Measurements from ENCODE around the gene GPR143. TPM values are rescaled to one million over a fixed set of nuclear protein-coding genes. Genes with fewer than 3 reads are reported as not detected.

GPR143 gene
- total and polyA plus RNA-seq, 2 of the 4 experiments (the other 2 are of a cell fraction) = 0.07 TPM; not detected in 1

- Histone ChIP-seq H3K4me1 (ENCODE audit: control insufficient read depth, insufficient read depth, low read length) (peaks cover 2% of the 10 kb centered on the region; the same call in 1 of the 2 replicates), H4K5ac (ENCODE audit: low read depth, low read length) (no peak overlapping the region), H3K14ac (replicated peaks; ENCODE audit: low read depth, low read length) (no peak overlapping the region), H2BK5ac (ENCODE audit: low read depth, low read length, poor library complexity, severe bottlenecking) (no peak overlapping the region), H3K9me1 (ENCODE audit: insufficient read depth, low read length) (peaks cover 13% of the 10 kb centered on the region), H3K4me2 (ENCODE audit: low read depth, low read length) (no peak overlapping the region), H3K27ac (ENCODE audit: insufficient read depth, low read length) (no peak overlapping the region), H2AK5ac (ENCODE audit: low read depth, low read length) (no peak overlapping the region), H3K36me3 (ENCODE audit: control insufficient read depth, insufficient read depth, low read length) (peaks cover 15% of the 10 kb centered on the region), H3K4me3 (ENCODE audit: insufficient read depth, low read depth, low read length) (no peak overlapping the region), H2BK15ac (ENCODE audit: low read depth, low read length) (no peak overlapping the region), H3K9ac (ENCODE audit: low read depth, low read length) (no peak overlapping the region), H2BK20ac (ENCODE audit: low read depth, low read length) (0 out of 2 replicates have a peak overlapping the region, but pooled peaks have one; percentile 18), H3K4ac (ENCODE audit: low read depth, low read length) (peak overlapping the region; percentile 34; the same call in 1 of the 2 replicates), H3K18ac (ENCODE audit: low read depth, low read length) (no peak overlapping the region), H4K8ac (ENCODE audit: low read depth in 2 of 2, low read length in 2 of 2) (no peak overlapping the region), H4K20me1 (ENCODE audit: insufficient read depth, low read length) (no peaks in the 10 kb centered on the region), H3K9me3 (ENCODE audit: control insufficient read depth, insufficient read depth, low read length) (no peaks in the 10 kb centered on the region; the same call in 1 of the 2 replicates), H3K27me3 (ENCODE audit: control insufficient read depth, insufficient read depth, low read length) (no peaks in the 10 kb centered on the region), H2AFZ (replicated peaks; ENCODE audit: low read length, poor library complexity) (no peak overlapping the region), H3K56ac (ENCODE audit: extremely low read depth, insufficient read depth, low read length) (no peak overlapping the region), H3K23ac (ENCODE audit: low read depth, low read length) (no peak overlapping the region), H2AK9ac (replicated peaks; ENCODE audit: low read depth, low read length, poor library complexity) (no peak overlapping the region), H2BK120ac (ENCODE audit: low read depth, low read length) (peak overlapping the region; percentile 40; the same call in 1 of the 2 replicates), H3K79me1 (ENCODE audit: low read depth in 1 of 2, low read length in 2 of 2) (peaks cover 0 to 50% of the 10 kb centered on the region in 2 experiments; a peak in 3 of 4 replicates), H4K91ac (ENCODE audit: insufficient read depth, low read depth, low read length) (peak overlapping the region; percentile 18; the same call in 1 of the 2 replicates)
- BruUV-seq (replicated peaks) = no TSS peak
- ChIA-PET CTCF (no interaction called here), POLR2A (ENCODE audit: unreplicated experiment) (no interaction called here)
- no peak for TF ChIP-seq CHD1 (IDR thresholded peaks at IDR 0.05; ENCODE audit: low read depth, low read length)
- TF ChIP-seq CEBPB (IDR thresholded peaks at IDR 0.05; ENCODE audit: low read depth, low read length) = no peak
- TF ChIP-seq ELK1 (IDR thresholded peaks at IDR 0.05; ENCODE audit: borderline replicate concordance, low read depth, low read length) = no peak
- TF ChIP-seq RCOR1 (IDR thresholded peaks at IDR 0.05; ENCODE audit: insufficient replicate concordance, low read length) = no peak
- TF ChIP-seq MXI1 (IDR thresholded peaks at IDR 0.05; ENCODE audit: borderline replicate concordance, low read depth, low read length) = no peak
- no peak for TF ChIP-seq FOS (IDR thresholded peaks at IDR 0.05; ENCODE audit: low read depth, low read length)
- TF ChIP-seq RFX5 (IDR thresholded peaks at IDR 0.05; ENCODE audit: low read depth, low read length) = no peak
- TF ChIP-seq MAZ (IDR thresholded peaks at IDR 0.05; ENCODE audit: borderline replicate concordance, low read depth, low read length) = no peak
- no peak for TF ChIP-seq CTCF (conservative IDR thresholded peaks at IDR 0.05; ENCODE audit: low read depth, low read length)
- TF ChIP-seq RAD21 (IDR thresholded peaks at IDR 0.05; ENCODE audit: low read length) = no peak
- no peak for TF ChIP-seq POLR2A (IDR thresholded peaks at IDR 0.05; ENCODE audit: low read depth, low read length)
- TF ChIP-seq MAFK (IDR thresholded peaks at IDR 0.05; ENCODE audit: low read depth, low read length) = no peak
- no peak for TF ChIP-seq BHLHE40 (IDR thresholded peaks at IDR 0.05; ENCODE audit: low read depth, low read length)
- TF ChIP-seq NFE2L2 (IDR thresholded peaks at IDR 0.05; ENCODE audit: low read depth, low read length) = no peak
- no peak for TF ChIP-seq SMC3 (IDR thresholded peaks at IDR 0.05; ENCODE audit: low read depth, low read length)
- 36% methylated on average over 4 of the region's 6 CpGs; no CpG with 5 or more reads in 1 of the 2 experiments for WGBS, 2 experiments (ENCODE audit: extremely low coverage in 2 of 2, insufficient read length in 1 of 2)
- in situ Hi-C loops (cut with MboI; ENCODE audit: low sequenced_read_pairs) = loop anchor here (10.0 kb wide), 2 partner anchors 718 to 858 kb away; no protein-coding TSS in a partner anchor
- intact Hi-C loops (cut with micrococcal nuclease) = loop anchor here (1.0 to 5.0 kb wide), 5 partner anchors 216 to 866 kb away; partner anchors contain the start of gene TBL1X
- ATAC-seq (ENCODE audit: low read depth) (no peak), DNase-seq (no peak)
- dilution Hi-C loops (cut with HindIII; ENCODE audit: low sequenced_read_pairs, unreplicated experiment) = no loop called here
Observed at GRCh38 chrX:9682861-9683260, 82.8 kb downstream of the GPR143 start.
